HL-60 (cell line): Measurements from ENCODE around the gene MARCHF3.

Source experiments
- CTCF ChIP-seq: IDR thresholded peaks from one replicate; pipeline ENCODE4 v1.5.1; 2011; ENCODE audit warnings: low read length, control low read depth, inconsistent platforms; ENCODE audit not compliant: insufficient read depth
- REST ChIP-seq: IDR thresholded peaks from 2 replicates; pipeline ENCODE4 v1.6.1; 2012; ENCODE audit warnings: low read depth; ENCODE audit not compliant: insufficient replicate concordance

GRCh38 chr5:126954981-126955380 is 75.4 kb downstream of the MARCHF3 start:
- TF ChIP-seq CTCF (no peak), REST (no peak)
